A204.1 (cell line): Measurements from ENCODE around the gene LMNTD2.

Experiments
- FAIRE-seq: peaks from 2 replicates; lab custom pipeline; 2012; peaks lifted over from hg19 to GRCh38; lab: Jason Lieb, UNC

Gene LMNTD2

DNA sequence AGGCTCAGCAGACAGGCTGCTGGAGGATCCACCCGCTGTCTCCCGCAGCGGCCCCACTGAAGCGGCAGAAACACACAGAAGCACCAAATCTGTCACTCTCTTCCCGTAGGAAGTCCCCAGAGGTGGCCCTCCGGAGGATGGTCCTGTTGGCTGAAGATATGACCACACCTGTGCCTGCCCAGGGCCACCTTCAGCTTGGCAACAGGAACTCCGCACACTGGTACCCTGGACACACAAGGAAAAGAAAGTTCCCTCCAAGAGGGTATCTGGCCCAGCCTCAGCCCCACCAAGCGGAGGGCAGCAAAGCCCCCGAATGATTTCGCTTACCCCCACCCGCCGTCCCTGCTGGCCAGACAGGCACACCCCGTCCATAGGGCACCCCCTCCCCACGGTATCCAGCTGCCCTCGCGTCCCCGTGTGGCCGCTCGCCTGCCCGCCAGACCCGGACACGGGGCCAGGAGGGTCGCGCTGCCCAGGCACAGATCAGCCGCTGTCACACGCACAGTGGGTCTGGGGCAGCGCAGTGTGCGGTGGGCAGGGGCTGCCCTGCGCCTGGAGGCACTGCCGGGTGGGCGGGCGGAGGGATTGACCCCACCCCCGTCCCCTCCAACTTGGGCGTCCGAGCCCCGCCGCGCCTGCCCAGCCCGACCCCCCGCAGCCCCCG is 7.2 kb upstream of the LMNTD2 start:
- FAIRE-seq, result no peak

DNA sequence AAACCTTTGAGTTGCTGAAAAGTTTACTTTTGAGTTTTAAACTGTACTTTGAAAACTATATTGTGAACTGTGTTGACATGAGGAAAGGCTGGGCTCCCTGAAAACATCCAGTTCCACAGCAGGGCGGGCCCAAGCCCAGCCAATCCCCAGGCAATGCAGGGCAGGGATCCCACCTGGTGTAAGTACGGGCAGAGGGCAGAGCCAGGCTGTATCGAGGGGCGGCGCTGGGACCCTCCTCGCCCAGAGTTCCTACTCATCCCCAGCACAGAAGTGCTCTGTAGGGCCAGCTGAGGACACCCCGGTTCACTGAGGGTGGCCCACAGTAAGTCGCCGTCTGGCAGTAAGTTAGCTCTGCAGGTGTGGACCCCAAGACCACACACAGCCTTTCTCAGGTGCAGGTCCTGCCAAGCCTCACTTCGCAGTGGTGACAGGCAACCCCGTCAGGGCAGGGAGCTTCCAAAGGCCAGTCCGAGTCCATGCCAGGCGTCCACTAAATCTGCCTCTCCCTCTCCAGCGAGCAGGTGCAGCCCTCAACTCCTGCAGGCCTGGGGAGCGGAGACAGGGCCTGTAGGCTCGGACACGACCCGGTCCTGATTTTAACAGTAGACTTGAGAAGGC is 6.6 kb upstream of the LMNTD2 start:
- no peak for FAIRE-seq

DNA sequence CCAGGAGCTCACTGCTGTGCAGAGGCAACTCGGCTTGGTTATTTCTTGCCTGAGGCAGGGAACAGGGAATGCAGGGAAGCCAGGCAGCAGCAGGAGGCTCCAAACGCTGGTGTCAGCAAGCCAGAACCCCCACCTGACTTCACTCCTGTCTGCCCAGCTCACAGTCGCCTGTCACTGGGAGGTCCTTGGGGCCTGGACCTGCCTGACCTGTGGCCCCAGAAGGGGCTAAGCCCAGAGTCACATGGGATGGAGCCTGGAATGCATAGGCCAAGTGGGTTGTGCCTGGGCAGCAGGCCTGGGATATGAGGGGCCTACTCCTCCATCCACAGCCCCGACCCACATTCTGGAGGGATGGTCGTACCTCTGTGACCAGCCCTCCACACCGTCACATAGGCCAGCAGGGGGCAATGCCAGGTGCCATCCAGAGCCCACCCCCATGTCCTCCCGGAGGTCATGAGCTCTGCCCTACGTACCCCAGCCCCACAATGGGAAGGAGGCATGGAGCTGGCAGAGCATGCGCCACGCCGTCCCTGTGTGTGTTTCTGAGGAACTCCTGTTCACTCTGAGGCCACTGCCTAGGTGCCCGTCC is 5.5 kb upstream of the LMNTD2 start:
- FAIRE-seq, result no peak

DNA sequence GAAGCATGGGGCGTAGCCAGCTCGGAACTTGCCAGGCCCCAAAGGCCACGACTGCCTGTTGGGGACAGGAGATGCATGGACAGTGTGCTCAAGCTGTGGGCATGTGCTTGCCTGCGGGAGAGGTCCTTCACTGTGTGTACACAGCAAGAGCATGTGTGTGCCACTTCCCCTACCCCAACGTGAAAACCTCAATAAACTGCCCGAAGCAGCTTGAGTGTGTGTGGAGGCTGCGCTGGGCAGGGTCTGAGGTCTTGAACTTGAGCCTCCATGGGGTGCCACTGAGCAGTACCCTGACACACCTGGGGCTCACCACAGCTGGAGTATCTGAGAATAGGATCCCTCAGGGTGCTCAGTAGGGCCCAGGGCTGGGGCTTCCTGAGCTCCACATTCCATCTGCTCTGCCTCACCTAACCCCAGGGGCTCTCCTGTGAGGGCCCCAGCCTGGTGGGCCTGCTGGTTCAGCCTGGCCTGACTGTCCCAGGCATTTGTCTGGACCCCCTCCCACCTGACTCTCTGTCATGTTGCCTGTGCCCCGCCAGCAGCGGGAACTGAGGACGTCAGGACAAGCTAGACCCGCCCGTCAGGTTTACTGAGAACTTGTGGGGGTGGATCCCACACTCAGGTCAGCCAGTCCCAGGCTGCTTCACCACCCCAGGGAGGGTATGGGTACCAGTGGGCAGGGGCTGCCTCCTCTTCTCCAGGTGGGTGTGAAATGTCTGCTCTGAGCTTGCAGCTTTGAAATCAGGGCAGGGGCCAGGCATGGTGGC is 3.5 kb upstream of the LMNTD2 start:
- FAIRE-seq, result no peak

DNA sequence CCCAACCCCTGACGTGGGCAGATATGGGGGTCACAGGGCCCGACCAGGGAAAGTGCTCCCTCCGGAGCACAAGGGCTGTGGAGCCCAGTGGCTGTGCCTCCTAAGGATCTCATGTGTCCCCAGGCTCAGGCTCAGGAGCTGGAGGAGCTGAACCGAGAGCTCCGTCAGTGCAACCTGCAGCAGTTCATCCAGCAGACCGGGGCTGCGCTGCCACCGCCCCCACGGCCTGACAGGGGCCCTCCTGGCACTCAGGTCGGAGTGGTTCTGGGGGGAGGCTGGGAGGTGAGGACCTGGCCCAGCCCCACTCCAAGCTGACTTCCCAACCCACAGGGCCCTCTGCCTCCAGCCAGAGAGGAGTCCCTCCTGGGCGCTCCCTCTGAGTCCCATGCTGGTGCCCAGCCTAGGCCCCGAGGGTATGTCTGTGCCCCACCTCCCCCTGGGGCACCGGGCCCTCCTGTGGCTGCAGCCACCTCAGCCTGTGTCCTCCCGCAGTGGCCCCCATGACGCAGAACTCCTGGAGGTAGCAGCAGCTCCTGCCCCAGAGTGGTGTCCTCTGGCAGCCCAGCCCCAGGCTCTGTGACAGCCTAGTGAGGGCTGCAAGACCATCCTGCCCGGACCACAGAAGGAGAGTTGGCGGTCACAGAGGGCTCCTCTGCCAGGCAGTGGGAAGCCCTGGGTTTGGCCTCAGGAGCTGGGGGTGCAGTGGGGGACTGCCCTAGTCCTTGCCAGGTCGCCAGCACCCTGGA is 2.7 kb upstream of the LMNTD2 start:
- no peak for FAIRE-seq

DNA sequence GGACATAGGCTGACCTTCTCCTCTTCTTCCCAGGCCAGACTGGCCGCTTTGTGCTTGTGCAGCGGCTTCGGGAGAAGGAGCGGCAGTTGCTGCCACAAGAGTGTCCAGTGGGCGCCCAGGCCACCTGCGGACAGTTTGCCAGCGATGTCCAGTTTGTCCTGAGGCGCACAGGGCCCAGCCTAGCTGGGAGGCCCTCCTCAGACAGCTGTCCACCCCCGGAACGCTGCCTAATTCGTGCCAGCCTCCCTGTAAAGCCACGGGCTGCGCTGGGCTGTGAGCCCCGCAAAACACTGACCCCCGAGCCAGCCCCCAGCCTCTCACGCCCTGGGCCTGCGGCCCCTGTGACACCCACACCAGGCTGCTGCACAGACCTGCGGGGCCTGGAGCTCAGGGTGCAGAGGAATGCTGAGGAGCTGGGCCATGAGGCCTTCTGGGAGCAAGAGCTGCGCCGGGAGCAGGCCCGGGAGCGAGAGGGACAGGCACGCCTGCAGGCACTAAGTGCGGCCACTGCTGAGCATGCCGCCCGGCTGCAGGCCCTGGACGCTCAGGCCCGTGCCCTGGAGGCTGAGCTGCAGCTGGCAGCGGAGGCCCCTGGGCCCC is 1.6 kb upstream of the LMNTD2 start:
- FAIRE-seq, result no peak

DNA sequence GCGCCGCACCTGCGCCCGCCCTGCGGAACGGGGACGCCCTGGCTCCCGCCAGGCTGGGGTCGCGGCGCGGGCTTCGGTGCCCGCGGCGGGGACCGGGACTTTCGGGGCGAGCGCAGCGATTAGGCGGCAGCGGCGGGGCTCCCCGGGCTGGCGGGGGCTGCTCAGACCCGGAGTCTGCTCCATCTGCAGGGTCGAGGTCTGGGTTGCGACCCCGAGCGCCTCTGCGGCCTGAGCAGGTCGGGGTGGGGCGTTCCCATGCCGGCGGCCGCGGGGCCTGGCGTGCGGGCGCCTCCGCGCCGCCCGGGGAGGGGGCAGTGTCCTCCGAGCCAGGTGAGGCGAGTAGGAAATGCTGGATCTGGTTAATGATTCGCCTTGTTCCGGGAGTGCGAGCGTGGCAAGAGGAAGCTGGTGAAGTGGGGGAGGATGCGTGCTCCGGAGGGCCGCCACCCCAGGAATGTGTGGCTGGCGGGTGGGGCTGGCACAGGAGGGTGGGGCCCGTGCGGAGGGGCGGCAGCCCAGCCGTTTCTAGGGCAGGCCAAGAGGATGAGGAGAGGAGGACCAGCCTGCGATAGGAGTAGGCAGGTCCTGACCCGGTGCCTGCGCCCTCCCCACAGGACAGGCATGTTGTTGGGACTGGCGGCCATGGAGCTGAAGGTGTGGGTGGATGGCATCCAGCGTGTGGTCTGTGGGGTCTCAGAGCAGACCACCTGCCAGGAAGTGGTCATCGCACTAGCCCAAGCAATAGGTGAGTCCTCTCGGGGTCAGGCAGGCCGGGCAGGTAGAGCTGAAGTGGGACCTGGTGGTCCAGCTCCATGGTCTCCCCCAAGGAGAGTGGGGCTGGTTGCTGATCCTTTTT is 838 bp upstream of the LMNTD2 start:
- FAIRE-seq, result no peak

DNA sequence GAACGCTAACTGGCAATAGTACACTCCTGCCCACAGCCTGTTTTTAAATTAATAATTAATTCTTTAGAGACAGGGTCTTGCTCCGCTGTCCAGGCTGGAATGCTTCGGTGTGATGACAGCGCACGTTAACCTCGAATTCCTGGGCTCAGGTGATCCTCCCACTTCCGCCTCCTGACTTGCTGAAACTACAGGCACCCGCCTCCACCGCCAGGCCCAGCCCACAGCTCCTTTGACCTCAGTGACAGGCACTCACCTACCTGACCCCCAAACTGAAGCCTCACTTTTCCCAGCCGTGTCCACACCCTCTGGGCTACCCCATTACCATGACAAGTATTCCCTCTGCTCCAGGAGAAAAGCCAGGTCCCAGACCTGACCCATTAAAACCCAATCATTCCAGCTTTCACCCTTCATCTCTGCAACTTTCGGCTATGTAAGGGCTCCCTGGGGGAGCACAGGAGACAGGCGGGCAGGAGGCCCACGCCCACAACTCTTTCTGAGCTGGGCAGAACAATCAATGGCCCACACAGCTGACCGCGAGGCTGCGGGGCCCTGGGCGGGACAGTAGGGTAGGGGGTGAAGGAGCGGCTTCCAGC is 730 bp downstream of the LMNTD2 start:
- no peak for FAIRE-seq

DNA sequence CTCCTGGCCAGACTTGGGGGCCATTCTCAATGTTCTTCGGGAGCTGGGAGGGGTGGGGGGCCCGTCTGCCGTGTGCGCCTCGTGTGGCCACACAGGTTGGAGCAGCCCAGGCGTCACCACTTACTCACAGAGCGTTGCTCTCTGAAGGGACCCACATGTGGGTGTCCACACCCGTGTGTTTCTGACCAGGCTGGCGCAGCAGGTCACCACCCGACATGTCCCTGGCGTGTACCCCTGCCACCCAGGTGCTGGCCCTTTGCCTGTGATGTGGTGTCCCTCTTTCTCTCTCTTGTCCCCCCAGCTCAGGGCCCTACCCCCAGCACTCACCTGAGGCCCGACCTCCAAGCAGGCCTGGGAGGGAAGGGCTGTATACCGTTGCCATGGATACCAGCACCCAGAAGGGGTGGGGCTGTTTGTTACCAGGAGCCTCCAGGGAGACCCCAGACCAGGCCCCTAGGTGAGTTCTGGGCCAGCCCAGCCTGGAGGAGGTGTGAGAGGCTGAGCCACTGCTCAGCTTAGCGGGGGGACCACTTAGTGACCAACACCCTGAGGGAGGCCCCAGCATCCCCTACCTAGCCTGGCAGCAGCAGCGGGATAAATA is 1.4 kb downstream of the LMNTD2 start:
- no peak for FAIRE-seq

DNA sequence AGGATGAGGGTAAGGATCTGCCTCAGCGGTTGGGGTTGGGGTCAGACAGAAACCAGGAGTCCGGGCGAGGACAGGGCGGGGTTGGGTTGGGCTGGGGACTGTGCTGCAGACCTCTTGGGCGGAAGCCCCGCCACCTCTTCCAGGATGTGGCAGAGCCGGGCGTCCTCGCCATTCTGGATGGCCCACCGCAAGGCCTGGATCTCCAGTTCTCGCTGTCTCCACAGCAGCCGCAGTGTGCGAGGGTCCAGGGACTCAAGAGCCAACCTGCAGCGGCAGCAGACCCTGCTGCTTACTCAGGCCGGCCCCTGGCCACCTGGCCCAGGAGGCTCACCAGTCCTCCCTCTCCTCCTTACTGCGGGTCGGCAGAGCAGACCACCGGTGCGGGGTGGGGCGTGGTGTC is 2.0 kb downstream of the LMNTD2 start:
- FAIRE-seq, result no peak

DNA sequence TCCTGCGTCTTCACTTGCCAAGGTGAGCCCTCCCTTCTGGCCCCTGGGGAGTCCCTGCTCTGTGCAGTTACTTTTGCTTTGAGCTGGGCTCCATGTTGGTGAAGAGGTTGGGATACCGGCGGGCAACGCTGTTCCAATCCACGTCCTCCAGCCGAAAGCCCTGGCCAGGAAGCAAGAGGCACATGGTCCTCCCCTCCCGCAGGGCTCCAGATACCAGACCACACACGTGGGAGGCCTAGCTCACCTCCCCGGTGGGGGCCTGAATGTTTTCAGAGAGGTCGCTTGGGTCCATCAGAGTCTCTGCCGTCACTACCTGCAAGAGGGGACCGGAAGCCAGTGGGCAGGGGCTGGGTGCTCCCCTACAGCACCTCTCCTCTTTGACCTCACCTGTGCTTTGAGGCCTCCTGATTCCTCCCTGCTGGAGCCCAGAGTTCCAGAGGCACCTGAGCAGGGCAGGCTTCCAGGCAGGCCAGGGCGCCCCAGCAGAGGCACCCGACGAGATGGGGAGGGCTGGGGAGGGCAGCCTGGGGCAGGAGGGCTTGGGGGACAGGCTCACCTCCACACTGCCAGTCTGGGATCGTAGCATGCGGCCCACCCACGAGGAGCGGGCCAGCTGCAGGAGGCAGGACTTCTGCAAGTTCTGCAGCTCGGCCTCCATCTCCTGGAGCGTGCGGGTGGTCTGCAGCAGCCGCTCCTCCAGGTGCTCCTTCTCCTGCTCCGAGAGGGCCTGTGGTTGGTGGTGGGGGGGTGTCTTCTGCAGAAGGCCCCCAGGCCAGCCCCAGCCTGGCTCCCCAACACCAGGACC is 3.0 kb downstream of the LMNTD2 start:
- FAIRE-seq, result no peak

DNA sequence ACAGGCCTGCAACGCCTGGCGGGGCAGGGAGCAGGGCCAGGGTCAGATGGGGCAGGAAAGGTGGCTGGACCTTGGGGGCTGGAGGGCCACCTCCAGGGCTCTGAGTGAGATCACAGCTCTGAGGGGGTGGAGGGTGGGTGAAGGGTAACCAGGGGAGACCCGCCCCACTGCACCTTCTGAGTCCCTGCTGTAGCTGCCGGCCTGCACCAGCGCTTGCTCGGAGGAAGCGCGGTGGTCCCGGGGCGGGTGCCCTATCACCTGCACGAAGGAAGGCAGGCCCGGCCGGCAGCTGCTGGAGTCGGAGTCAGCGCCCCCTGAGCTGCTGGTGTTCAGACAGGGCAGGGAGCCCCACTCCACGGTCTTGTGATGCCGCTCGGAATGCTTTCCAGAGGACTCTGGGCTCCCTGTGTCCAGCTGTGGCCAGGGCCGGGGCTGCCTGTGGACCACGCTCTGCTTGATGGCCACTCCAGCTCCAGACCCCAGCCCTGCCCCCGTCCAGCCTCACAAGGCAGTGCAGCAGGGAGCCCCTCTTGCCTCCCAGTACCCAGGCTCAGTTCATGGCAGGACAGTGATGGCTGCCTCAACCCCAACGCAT is 3.8 kb downstream of the LMNTD2 start:
- FAIRE-seq, result no peak

DNA sequence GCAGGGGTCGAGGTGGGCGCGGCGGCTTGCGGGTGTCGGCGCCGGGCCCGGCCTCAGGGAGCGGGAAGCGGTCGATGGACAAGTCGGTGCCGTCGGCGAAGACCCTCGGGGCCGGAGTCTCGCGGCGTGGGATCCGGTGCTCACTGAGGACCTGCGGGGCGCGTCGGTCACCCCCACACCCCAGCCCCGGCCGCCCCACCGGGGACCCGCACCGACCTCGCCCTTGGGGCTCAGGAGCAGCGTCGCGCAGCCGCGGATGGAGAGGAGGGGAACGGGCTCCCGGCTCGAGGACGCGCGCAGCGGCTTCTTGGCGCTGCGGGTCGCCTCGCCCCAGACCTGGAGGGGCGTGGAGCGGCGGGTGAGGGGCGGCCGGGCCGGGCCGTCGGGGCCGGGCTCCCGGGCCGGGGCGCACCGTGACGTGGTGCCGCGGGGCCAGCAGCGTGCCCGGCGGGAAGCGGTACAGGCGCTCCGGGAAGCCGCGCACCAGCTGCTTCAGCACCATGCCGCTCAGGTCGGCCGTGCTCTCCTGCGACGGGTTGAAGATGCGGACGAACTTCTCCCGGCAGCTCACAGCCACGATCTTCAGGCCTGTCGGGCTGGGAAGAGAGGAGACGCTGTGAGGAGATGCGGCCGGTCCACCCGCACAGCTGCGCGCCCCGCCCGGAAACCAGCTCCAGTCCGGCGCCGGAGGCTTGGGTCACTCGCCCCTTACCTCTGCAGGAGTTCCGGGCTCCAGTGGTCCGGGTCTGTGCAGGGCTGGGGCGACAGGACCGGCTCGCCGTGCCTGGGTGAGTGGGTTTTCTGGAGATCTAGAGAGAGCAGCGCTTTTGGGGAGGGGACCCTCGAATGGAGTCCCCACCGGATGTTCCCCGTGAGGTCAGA is 4.5 kb downstream of the LMNTD2 start:
- no peak for FAIRE-seq

DNA sequence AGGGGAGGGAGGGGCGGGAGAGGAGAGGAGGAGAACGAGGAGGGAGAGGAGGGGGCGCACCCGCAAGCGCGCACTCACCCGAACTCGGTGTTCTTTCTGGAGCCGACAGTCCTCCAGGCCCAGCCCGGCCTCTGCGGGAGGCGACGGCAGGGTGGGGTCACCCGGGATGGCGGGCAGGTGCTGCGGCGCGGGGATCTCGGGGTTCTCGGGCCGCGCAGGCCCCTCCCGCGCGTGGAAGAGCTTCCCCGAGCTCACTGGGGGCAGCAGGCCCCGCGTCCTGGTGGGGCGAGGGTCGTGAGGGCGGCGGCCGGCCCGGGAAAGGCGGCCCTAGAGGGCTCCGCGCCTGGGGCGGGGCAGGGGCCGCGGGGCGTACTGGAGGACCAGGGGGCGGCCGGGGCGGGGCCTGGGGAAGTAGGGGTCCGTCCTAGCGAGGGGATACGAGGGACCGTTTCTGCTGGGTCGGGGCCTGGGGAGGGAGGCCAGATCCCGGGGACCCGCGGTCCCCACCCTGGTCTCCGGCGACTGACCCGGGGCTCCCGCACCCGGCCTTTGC is 5.2 kb downstream of the LMNTD2 start:
- FAIRE-seq, result no peak

DNA sequence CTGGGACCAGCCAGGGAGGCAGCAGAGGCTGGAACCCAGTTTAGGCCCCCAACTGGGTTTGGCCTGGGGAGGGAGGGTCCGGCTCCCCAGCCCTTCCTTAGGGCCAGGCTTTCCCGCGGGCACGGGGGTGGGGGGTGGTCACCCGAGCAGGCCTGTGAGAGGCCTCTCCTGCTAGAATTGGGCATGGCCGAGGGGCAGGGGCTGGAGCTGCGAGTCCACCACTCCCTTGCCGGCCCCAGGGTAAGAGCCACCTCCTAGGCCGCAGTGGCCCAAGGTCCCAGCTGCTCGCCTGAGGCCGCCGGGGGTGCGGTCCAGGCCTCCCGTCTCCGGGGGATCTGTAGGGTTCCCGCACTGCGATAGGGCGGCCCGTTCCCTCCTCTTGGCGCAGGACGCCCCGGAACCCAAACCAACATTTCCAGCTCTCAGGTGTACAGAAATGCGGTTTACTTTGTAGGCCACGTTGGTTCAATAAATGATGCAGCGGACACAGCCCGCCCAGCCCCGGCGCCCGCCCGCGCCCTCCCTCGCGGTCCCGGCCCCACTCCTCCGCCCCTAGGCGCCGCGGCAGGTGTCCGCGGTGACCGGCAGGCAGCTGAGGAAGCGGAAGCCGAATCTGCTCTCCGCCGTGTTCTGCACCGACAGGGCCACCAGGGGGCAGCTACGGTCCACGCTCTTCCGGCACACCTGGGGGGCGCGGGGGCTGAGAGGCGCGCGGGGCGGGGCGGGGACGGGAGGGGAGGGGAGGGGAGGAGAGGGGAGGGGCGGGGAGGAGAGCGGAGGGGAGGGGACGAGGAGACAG is 5.9 kb downstream of the LMNTD2 start:
- no peak for FAIRE-seq

DNA sequence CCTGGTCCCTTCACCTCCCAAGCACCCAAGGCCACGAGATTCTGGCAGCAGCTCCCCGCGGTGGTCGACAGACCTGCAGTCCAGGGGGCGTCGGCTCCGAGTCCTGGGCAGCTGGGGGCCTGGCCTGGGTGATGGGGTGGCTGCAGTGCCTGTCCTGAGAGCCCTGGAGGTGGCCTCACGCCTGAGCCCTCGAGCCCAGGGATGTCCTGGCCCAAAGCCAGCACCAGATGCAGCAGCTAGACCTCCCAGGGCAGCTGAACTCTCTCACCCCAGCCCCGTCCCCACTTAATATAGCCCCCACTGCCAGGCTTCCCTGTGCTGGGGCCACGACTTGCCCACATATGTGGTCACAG is 6.6 kb downstream of the LMNTD2 start:
- no peak for FAIRE-seq
